Endothelial cell of umbilical vein (primary cell): ENCODE data around the gene FBXO34. TPM values are rescaled to one million over a fixed set of nuclear protein-coding genes. Genes with fewer than 3 reads are reported as not detected.

Experiments
- BruUV-seq: library from RNA; stranded (reverse); fragments of 400-500 nt; replicated peaks from 2 replicates; lab custom pipeline; 2021; lab: Mats Ljungman, UMichigan
- CTCF ChIA-PET: fragments of 300-600, 350-600 bp; sonication (Branson Sonifier 250); formaldehyde crosslinking; loops from one replicate; lab custom pipeline; 2021; ENCODE audit warnings: antibody characterized with exemption, inconsistent platforms; lab: Charles Lee
- POLR2A ChIA-PET: fragments of 300-600, 350-600 bp; sonication (Branson Sonifier 250); formaldehyde crosslinking; loops from one replicate; lab custom pipeline; 2021; ENCODE audit warnings: antibody characterized with exemption, inconsistent platforms; lab: Charles Lee
- DNase-seq: peaks from one replicate; pipeline ENCODE4 v3.0.0-alpha.2; 2011; ENCODE audit warnings: low read depth, low spot score
- FAIRE-seq: peaks from 2 replicates; lab custom pipeline; 2011; peaks lifted over from hg19 to GRCh38; lab: Jason Lieb, UNC
- H2AFZ ChIP-seq: 2 replicates; pipeline ENCODE4 v1.6.0; 2012; ENCODE audit warnings: low read depth, low read length, control low read depth, inconsistent platforms
- H3K27ac ChIP-seq: 2 replicates; pipeline ENCODE4 v1.5.1; 2011; ENCODE audit warnings: low read depth, mild to moderate bottlenecking, control low read depth, low read length, moderate library complexity; ENCODE audit not compliant: insufficient read depth
- H3K27me3 ChIP-seq, 2 experiments: 2 replicates each; pipeline versions ENCODE4 v1.6.0 to v1.6.1; 2011; ENCODE audit warnings: low read length in 2 of 2, mixed read lengths in 1 of 2; ENCODE audit not compliant: control insufficient read depth in 2 of 2, insufficient read depth in 2 of 2
- H3K36me3 ChIP-seq, 2 experiments: 2 replicates in 1 of 2; 3 replicates in 1 of 2; pipeline ENCODE4 v1.5.1; 2011; ENCODE audit warnings: low read length in 2 of 2, mild to moderate bottlenecking in 1 of 2, moderate library complexity in 1 of 2; ENCODE audit not compliant: control insufficient read depth in 2 of 2, insufficient read depth in 2 of 2; ENCODE audit errors: extremely low read depth in 1 of 2
- H3K4me1 ChIP-seq: 3 replicates; pipeline ENCODE4 v1.5.1; 2011; ENCODE audit warnings: mild to moderate bottlenecking, low read length; ENCODE audit not compliant: control insufficient read depth, insufficient read depth; ENCODE audit errors: extremely low read depth
- H3K4me2 ChIP-seq: 2 replicates; pipeline ENCODE4 v1.6.1; 2011; ENCODE audit warnings: low read length, control low read depth, mixed read lengths; ENCODE audit not compliant: insufficient read depth
- H3K4me3 ChIP-seq, 3 experiments: fragments of 200-600 bp in 1 of 3; sonication (generic), shearing (Covaris generic) in 1 of 3; replicated peaks in 1 of 3; 2 replicates each; pipeline ENCODE4 v1.5.1; 2011 to 2016; ENCODE audit warnings: control low read depth in 3 of 3, low read length in 3 of 3, mild to moderate bottlenecking in 2 of 3, inconsistent platforms in 1 of 3, low read depth in 1 of 3, moderate library complexity in 1 of 3; ENCODE audit not compliant: insufficient read depth in 1 of 3
- H3K79me2 ChIP-seq: 2 replicates; pipeline ENCODE4 v1.6.0; 2012; ENCODE audit warnings: low read length, inconsistent platforms; ENCODE audit not compliant: control insufficient read depth, insufficient read depth
- H3K9ac ChIP-seq: replicated peaks from 2 replicates; pipeline ENCODE3; 2011; ENCODE audit warnings: low read length, control low read depth; ENCODE audit not compliant: insufficient read depth; ENCODE audit errors: extremely low read depth
- H3K9me1 ChIP-seq: replicated peaks from 3 replicates; pipeline ENCODE4 v1.6.0; 2011; ENCODE audit warnings: mild to moderate bottlenecking, low read length; ENCODE audit not compliant: control insufficient read depth, insufficient read depth; ENCODE audit errors: extremely low read depth
- H3K9me3 ChIP-seq: replicated peaks from 2 replicates; pipeline ENCODE4 v1.5.1; 2012; ENCODE audit warnings: low read length, inconsistent platforms; ENCODE audit not compliant: control insufficient read depth, insufficient read depth
- H4K20me1 ChIP-seq: replicated peaks from 2 replicates; pipeline ENCODE3; 2011; ENCODE audit warnings: mild to moderate bottlenecking, low read length; ENCODE audit not compliant: control insufficient read depth, insufficient read depth; ENCODE audit errors: extremely low read depth
- EZH2 ChIP-seq: IDR thresholded peaks from 2 replicates; pipeline ENCODE4 v1.6.1; 2012; ENCODE audit warnings: borderline replicate concordance, low read depth, mild to moderate bottlenecking, moderate library complexity, low read length, inconsistent platforms; ENCODE audit not compliant: severe bottlenecking
- FOS ChIP-seq: IDR thresholded peaks from 2 replicates; pipeline ENCODE4 v1.6.1; 2011; ENCODE audit warnings: mild to moderate bottlenecking, low read length, moderate library complexity, borderline replicate concordance; ENCODE audit not compliant: insufficient read depth
- GATA2 ChIP-seq: IDR thresholded peaks from 2 replicates; pipeline ENCODE4 v1.7.0; 2011; ENCODE audit warnings: low read depth, mild to moderate bottlenecking, moderate library complexity, mixed read lengths, low read length; ENCODE audit not compliant: insufficient read length, insufficient read depth
- JUN ChIP-seq: IDR thresholded peaks from 2 replicates; pipeline ENCODE4 v1.6.1; 2011; ENCODE audit warnings: borderline replicate concordance, low read depth; ENCODE audit not compliant: insufficient read length, insufficient read depth
- MYC ChIP-seq: IDR thresholded peaks from one replicate; pipeline ENCODE4 v1.6.1; 2011; ENCODE audit warnings: mild to moderate bottlenecking, low read depth, low read length
- POLR2A ChIP-seq: IDR thresholded peaks from 2 replicates; pipeline ENCODE4 v1.6.1; 2012; ENCODE audit warnings: low read depth, mild to moderate bottlenecking, control low read depth, low read length
- POLR2AphosphoS5 ChIP-seq: IDR thresholded peaks from 2 replicates; pipeline ENCODE4 v1.6.1; 2012; ENCODE audit warnings: low read depth, mild to moderate bottlenecking, control low read depth, low read length, moderate library complexity; ENCODE audit not compliant: insufficient read depth
- dilution Hi-C: fragments of 300-500 bp; cut with MboI; formaldehyde crosslinking; loops from one replicate; pipeline ENCODE4 v1.15.0; 2019; ENCODE audit warnings: low sequenced_read_pairs; ENCODE audit not compliant: extremely low pct_ligation_motif_present
- intact Hi-C: fragments of 100-400 bp; cut with micrococcal nuclease; formaldehyde crosslinking; loops from one replicate; pipeline ENCODE4 v1.10.0; 2022
- polyA plus RNA-seq, 4 experiments: library from polyadenylated mRNA; depleted of rRNA in 3 of 4; stranded (reverse) in 3 of 4; unstranded in 1 of 4; fragments of >200 nt; gene quantifications; 2 replicates each; pipeline versions ENCODE4 v1.2.1 to v1.2.3, GENCODE V29; 2011 to 2012; ENCODE audit warnings: missing spikeins in 1 of 4
- total RNA-seq: library from RNA; stranded (reverse); gene quantifications from 2 replicates; pipeline ENCODE4 v1.2.3, GENCODE V29; 2021
- TF ChIP-seq, protein P1 (sequence below): IDR thresholded peaks from 2 replicates; pipeline ENCODE4 v1.6.1; 2011; ENCODE audit not compliant: insufficient read depth, insufficient read length
- TF ChIP-seq, protein P2 (sequence below), 2 donors: IDR thresholded peaks; 1 replicate in 1 of 2; 2 replicates in 1 of 2; pipeline ENCODE4 v1.5.1; 2011; ENCODE audit warnings: low read length in 2 of 2, mild to moderate bottlenecking in 2 of 2, moderate library complexity in 2 of 2, control low read depth in 1 of 2, inconsistent platforms in 1 of 2, low read depth in 1 of 2; ENCODE audit not compliant: insufficient read depth in 1 of 2; ENCODE audit errors: extremely low read depth in 1 of 2

Gene FBXO34
- total and polyA plus RNA-seq, 2 donors (not counting 3 experiments of a cell fraction or from before 2014, with no cell fraction given) = 8.5 to 14.2 TPM

DNA sequence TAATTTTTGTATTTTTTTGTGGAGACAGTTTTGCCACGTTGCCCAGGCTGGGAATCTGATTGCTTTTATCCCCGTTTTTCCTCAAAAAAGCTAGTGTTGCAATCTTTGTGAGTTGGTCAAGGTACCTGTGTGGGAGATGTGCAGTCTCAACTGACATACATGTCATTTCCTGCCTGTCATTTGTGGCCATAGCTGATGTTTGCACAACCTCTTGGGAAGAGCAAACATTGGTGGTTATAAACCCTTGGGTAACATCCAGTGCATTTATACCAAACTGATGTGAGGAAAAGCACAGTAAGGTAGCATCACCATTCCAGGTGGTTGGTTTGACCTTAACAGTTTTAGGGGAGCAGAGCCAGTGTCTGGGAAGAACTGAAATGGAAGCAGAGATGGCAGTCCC, 85.7 kb downstream of the FBXO34 start:
- Histone ChIP-seq H2AFZ (no peak overlapping the region), H3K27me3 (no peaks in the 10 kb centered on the region), H3K27ac (no peak overlapping the region), H3K4me3 (no peak overlapping the region), H3K79me2 (no peaks in the 10 kb centered on the region), H3K4me2 (no peak overlapping the region), H4K20me1 (no peaks in the 10 kb centered on the region), H3K9ac (no peak overlapping the region), H3K36me3 (peaks cover 0 to 4% of the 10 kb centered on the region in 2 experiments), H3K9me3 (no peaks in the 10 kb centered on the region), H3K9me1 (no peaks in the 10 kb centered on the region), H3K4me1 (no peaks in the 10 kb centered on the region)
- FAIRE-seq = no peak
- ChIA-PET CTCF (interaction anchor here (1.7 to 4.1 kb wide), 3 partner anchors 9 to 111 kb away, joined by 4 to 71 read pairs (median 46); partner anchors contain the start of gene FBXO34), POLR2A (no interaction called here)
- DNase-seq = no peak
- no TSS peak for BruUV-seq
- intact Hi-C loops = no loop called here
- TF ChIP-seq POLR2A = no peak
- TF ChIP-seq, protein P1, sequence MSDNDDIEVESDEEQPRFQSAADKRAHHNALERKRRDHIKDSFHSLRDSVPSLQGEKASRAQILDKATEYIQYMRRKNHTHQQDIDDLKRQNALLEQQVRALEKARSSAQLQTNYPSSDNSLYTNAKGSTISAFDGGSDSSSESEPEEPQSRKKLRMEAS = no peak
- TF ChIP-seq GATA2 = no peak
- no peak for TF ChIP-seq EZH2
- TF ChIP-seq JUN = no peak
- TF ChIP-seq, protein P2, sequence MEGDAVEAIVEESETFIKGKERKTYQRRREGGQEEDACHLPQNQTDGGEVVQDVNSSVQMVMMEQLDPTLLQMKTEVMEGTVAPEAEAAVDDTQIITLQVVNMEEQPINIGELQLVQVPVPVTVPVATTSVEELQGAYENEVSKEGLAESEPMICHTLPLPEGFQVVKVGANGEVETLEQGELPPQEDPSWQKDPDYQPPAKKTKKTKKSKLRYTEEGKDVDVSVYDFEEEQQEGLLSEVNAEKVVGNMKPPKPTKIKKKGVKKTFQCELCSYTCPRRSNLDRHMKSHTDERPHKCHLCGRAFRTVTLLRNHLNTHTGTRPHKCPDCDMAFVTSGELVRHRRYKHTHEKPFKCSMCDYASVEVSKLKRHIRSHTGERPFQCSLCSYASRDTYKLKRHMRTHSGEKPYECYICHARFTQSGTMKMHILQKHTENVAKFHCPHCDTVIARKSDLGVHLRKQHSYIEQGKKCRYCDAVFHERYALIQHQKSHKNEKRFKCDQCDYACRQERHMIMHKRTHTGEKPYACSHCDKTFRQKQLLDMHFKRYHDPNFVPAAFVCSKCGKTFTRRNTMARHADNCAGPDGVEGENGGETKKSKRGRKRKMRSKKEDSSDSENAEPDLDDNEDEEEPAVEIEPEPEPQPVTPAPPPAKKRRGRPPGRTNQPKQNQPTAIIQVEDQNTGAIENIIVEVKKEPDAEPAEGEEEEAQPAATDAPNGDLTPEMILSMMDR (IDR thresholded peaks at IDR 0.05; ENCODE audit: extremely low read depth in 1 of 2, insufficient read depth in 1 of 2, low read depth in 1 of 2, low read length in 2 of 2) = no peak
- TF ChIP-seq MYC = no peak
- TF ChIP-seq POLR2AphosphoS5 = no peak
- TF ChIP-seq FOS = no peak
- dilution Hi-C loops = no loop called here
